Measurements from ENCODE around the gene ASPSCR1. TPM values are rescaled to one million over a fixed set of nuclear protein-coding genes. Genes with fewer than 3 reads are reported as not detected.

ASPSCR1 gene
- total and polyA plus RNA-seq, 2 of the 13 experiments (the other 11 are each of a cell fraction or from before 2014, with no cell fraction given), result 274 to 314 TPM

GRCh38 chr17:82062076-82062983 is 84.9 kb downstream of the ASPSCR1 start (continued):
- TF ChIP-seq ZNF672 (CRISPR knock-in tag; IDR thresholded peaks at IDR 0.05) (no peak), AGO1 (IDR thresholded peaks at IDR 0.05; ENCODE audit: low read depth, low read length, poor library complexity, severe bottlenecking) (peak; percentile 75), ETV6 (CRISPR knock-in tag; conservative IDR thresholded peaks at IDR 0.05) (no peak), ZBTB33 (CRISPR knock-in tag; IDR thresholded peaks at IDR 0.05) (peak; percentile 83), SKIL (CRISPR knock-in tag; IDR thresholded peaks at IDR 0.05; ENCODE audit: borderline replicate concordance) (no peak), HNF1B (CRISPR knock-in tag; IDR thresholded peaks at IDR 0.05) (no peak), ZSCAN31 (CRISPR knock-in tag; IDR thresholded peaks at IDR 0.05; ENCODE audit: low read depth) (no peak), ZFP36L1 (CRISPR knock-in tag; IDR thresholded peaks at IDR 0.05) (no peak), HOXA3 (CRISPR knock-in tag; IDR thresholded peaks at IDR 0.05) (0 out of 2 replicates have a peak, but pooled peaks have one; percentile 19), SMARCE1 (IDR thresholded peaks at IDR 0.05; ENCODE audit: borderline replicate concordance) (no peak), AGO2 (optimal IDR thresholded peaks at IDR 0.05; ENCODE audit: low read depth, low read length) (peak; percentile 82), ARNT (IDR thresholded peaks at IDR 0.05) (no peak), TBL1XR1 (IDR thresholded peaks at IDR 0.05; ENCODE audit: borderline replicate concordance, low read length, partially characterized antibody) (no peak), RAD21 (CRISPR knock-in tag; IDR thresholded peaks at IDR 0.05) (0 out of 2 replicates have a peak, but pooled peaks have one; percentile 43), ZNF660 (CRISPR knock-in tag; IDR thresholded peaks at IDR 0.05; ENCODE audit: borderline replicate concordance, low read depth) (no peak), ZBTB1 (CRISPR knock-in tag; IDR thresholded peaks at IDR 0.05; ENCODE audit: borderline replicate concordance) (no peak), TCF7 (IDR thresholded peaks at IDR 0.05; ENCODE audit: low read depth) (no peak), SOX13 (IDR thresholded peaks at IDR 0.05) (no peak), SOX13 (CRISPR knock-in tag; conservative IDR thresholded peaks at IDR 0.05 in 1 of 2, IDR thresholded peaks at IDR 0.05 in 1 of 2) (no peak), ZNF737 (CRISPR knock-in tag; IDR thresholded peaks at IDR 0.05; ENCODE audit: borderline replicate concordance) (no peak), ZNF121 (CRISPR knock-in tag; IDR thresholded peaks at IDR 0.05) (no peak), ZNF598 (CRISPR knock-in tag; IDR thresholded peaks at IDR 0.05; ENCODE audit: borderline replicate concordance) (no peak)
- TF ChIP-seq, protein P1, sequence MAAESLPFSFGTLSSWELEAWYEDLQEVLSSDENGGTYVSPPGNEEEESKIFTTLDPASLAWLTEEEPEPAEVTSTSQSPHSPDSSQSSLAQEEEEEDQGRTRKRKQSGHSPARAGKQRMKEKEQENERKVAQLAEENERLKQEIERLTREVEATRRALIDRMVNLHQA (CRISPR knock-in tag; IDR thresholded peaks at IDR 0.05), result no peak
